ENCODE measurements around the gene BACE2. TPM values are rescaled to one million over a fixed set of nuclear protein-coding genes. Genes with fewer than 3 reads are reported as not detected.

BACE2 gene
- total and polyA plus RNA-seq, 2 of the 13 experiments (the other 11 are each of a cell fraction or from before 2014, with no cell fraction given): 0.07 to 0.11 TPM

- H3K79me2 ChIP-seq (ENCODE audit: insufficient read depth, low read length): no peaks in the 10 kb centered on the region
- ChIA-PET CTCF (ENCODE audit: low intra/inter-chr PET ratio, low total read pairs) (no interaction called here), POLR2A (no interaction called here)
- peaks cover 0 to 5% of the 10 kb centered on the region in 2 experiments; a peak in 2 of 5 replicates for H3K27me3 ChIP-seq (ENCODE audit: control insufficient read depth in 1 of 2, insufficient read depth in 2 of 2, low read length in 2 of 2)
- H3K4me2 ChIP-seq (ENCODE audit: low read depth, low read length): no peak overlapping the region
- intact Hi-C loops (cut with micrococcal nuclease; ENCODE audit: unreplicated experiment): no loop called here
- BruUV-seq (replicated peaks): no TSS peak
- peak; percentile 34; the same call in 2 of the 3 replicates for ATAC-seq
- H3K9ac ChIP-seq (ENCODE audit: insufficient read depth, low read depth, low read length): no peak overlapping the region
- no peaks in the 10 kb centered on the region for H4K20me1 ChIP-seq (ENCODE audit: insufficient read depth, low read length)
- DNase-seq (ENCODE audit: low spot score): no peak
- WGBS (ENCODE audit: low lambda C conversion rate): 38% methylated on average over 9 of the region's 9 CpGs
- no peak overlapping the region for H3K27ac ChIP-seq (ENCODE audit: extremely low read length, insufficient read depth, low read length)
- no peaks in the 10 kb centered on the region for H3K9me3 ChIP-seq (ENCODE audit: low read length)
- in situ Hi-C loops (cut with HindIII; ENCODE audit: extremely low pct_ligation_motif_present, low pct_unique_long_range_greater_than_20kb): no loop called here
- no peak for FAIRE-seq
- no peak for TF ChIP-seq JDP2 (CRISPR knock-in tag; IDR thresholded peaks at IDR 0.05; ENCODE audit: borderline replicate concordance)
- no peak for TF ChIP-seq POLR2G (IDR thresholded peaks at IDR 0.05; ENCODE audit: low read depth, low read length)
- TF ChIP-seq KDM6A (CRISPR knock-in tag; IDR thresholded peaks at IDR 0.05; ENCODE audit: low read depth): no peak
- TF ChIP-seq, protein P1, sequence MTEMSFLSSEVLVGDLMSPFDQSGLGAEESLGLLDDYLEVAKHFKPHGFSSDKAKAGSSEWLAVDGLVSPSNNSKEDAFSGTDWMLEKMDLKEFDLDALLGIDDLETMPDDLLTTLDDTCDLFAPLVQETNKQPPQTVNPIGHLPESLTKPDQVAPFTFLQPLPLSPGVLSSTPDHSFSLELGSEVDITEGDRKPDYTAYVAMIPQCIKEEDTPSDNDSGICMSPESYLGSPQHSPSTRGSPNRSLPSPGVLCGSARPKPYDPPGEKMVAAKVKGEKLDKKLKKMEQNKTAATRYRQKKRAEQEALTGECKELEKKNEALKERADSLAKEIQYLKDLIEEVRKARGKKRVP (CRISPR knock-in tag; IDR thresholded peaks at IDR 0.05): no peak
- TF ChIP-seq SETDB1 (CRISPR knock-in tag; IDR thresholded peaks at IDR 0.05; ENCODE audit: borderline replicate concordance): no peak
- TF ChIP-seq EEA1 (CRISPR knock-in tag; IDR thresholded peaks at IDR 0.05; ENCODE audit: borderline replicate concordance): no peak
- TF ChIP-seq REXO4 (CRISPR knock-in tag; IDR thresholded peaks at IDR 0.05; ENCODE audit: borderline replicate concordance): no peak
- TF ChIP-seq CTCF (CRISPR knock-in tag; IDR thresholded peaks at IDR 0.05): no peak
- no peak for TF ChIP-seq SAP130 (CRISPR knock-in tag; IDR thresholded peaks at IDR 0.05; ENCODE audit: low read depth)
- no peak for TF ChIP-seq NFE2L2 (IDR thresholded peaks at IDR 0.05; ENCODE audit: low read length)
- TF ChIP-seq, protein P2, sequence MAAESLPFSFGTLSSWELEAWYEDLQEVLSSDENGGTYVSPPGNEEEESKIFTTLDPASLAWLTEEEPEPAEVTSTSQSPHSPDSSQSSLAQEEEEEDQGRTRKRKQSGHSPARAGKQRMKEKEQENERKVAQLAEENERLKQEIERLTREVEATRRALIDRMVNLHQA (CRISPR knock-in tag; IDR thresholded peaks at IDR 0.05): no peak
- no peak for TF ChIP-seq ZNF234 (CRISPR knock-in tag; conservative IDR thresholded peaks at IDR 0.05)
- TF ChIP-seq ZNF160 (CRISPR knock-in tag; IDR thresholded peaks at IDR 0.05): no peak
- TF ChIP-seq, protein P3, sequence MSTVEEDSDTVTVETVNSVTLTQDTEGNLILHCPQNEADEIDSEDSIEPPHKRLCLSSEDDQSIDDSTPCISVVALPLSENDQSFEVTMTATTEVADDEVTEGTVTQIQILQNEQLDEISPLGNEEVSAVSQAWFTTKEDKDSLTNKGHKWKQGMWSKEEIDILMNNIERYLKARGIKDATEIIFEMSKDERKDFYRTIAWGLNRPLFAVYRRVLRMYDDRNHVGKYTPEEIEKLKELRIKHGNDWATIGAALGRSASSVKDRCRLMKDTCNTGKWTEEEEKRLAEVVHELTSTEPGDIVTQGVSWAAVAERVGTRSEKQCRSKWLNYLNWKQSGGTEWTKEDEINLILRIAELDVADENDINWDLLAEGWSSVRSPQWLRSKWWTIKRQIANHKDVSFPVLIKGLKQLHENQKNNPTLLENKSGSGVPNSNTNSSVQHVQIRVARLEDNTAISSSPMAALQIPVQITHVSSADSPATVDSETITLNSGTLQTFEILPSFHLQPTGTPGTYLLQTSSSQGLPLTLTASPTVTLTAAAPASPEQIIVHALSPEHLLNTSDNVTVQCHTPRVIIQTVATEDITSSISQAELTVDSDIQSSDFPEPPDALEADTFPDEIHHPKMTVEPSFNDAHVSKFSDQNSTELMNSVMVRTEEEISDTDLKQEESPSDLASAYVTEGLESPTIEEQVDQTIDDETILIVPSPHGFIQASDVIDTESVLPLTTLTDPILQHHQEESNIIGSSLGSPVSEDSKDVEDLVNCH (CRISPR knock-in tag; IDR thresholded peaks at IDR 0.05): no peak
- no peak overlapping the region for H3K4me3 ChIP-seq (replicated peaks in 1 of 3; ENCODE audit: insufficient read depth in 1 of 3, low read depth in 2 of 3, low read length in 3 of 3)
- no peak overlapping the region for H2AFZ ChIP-seq (ENCODE audit: low read length)
- H3K36me3 ChIP-seq (replicated peaks in 1 of 2; ENCODE audit: control insufficient read depth in 1 of 2, insufficient read depth in 2 of 2, low read length in 2 of 2): no peaks in the 10 kb centered on the region
- peaks cover 12% of the 10 kb centered on the region for H3K4me1 ChIP-seq (ENCODE audit: insufficient read depth, low read length)
Measured at GRCh38 chr21:41227357-41228005, 59.5 kb downstream of the BACE2 start.
